ENCODE data around the gene SCGB3A2.

Gene SCGB3A2

GRCh38 chr5:147930769-147931168 is 52.3 kb downstream of the SCGB3A2 start:
- H3K4me1 ChIP-seq (ENCODE audit: control insufficient read depth, insufficient read depth, low read length) = no peaks in the 10 kb centered on the region
- no peak overlapping the region for H3K27ac ChIP-seq (ENCODE audit: low read depth, low read length)
- no peaks in the 10 kb centered on the region for H3K36me3 ChIP-seq (ENCODE audit: control insufficient read depth, insufficient read depth, low read length)
- H3K9me3 ChIP-seq (ENCODE audit: control insufficient read depth, insufficient read depth, low read length) = no peaks in the 10 kb centered on the region
- H3K9ac ChIP-seq (ENCODE audit: low read depth, low read length) = no peak overlapping the region
- no peaks in the 10 kb centered on the region for H3K27me3 ChIP-seq (ENCODE audit: control insufficient read depth, insufficient read depth, low read length)
- no peak overlapping the region for H3K4me3 ChIP-seq (ENCODE audit: low read depth, low read length)

All from HUES48 (cell line).